Measurements from ENCODE around the gene ARHGEF28. TPM values are rescaled to one million over a fixed set of nuclear protein-coding genes. Genes with fewer than 3 reads are reported as not detected.

ARHGEF28 gene
- total RNA-seq, 2 donors from 2014 or later: 0.24 to 0.30 TPM

- DNase-seq (no peak), ATAC-seq (replicated peaks in 1 of 2) (peak in 1 of 2 donors; percentile 54)
- Mint-ChIP-seq H3K27ac (no peak overlapping the region), H3K27me3 (ENCODE audit: low read depth) (no peaks in the 10 kb centered on the region), H3K4me1 (ENCODE audit: low read depth) (no peaks in the 10 kb centered on the region), H3K4me3 (no peak overlapping the region), H3K9me3 (no peaks in the 10 kb centered on the region), H3K36me3 (ENCODE audit: insufficient read depth in 2 of 2) (no peaks in the 10 kb centered on the region)
These were observed 288.0 kb downstream of the ARHGEF28 start for GRCh38 chr5:73913971-73914370.

DNA sequence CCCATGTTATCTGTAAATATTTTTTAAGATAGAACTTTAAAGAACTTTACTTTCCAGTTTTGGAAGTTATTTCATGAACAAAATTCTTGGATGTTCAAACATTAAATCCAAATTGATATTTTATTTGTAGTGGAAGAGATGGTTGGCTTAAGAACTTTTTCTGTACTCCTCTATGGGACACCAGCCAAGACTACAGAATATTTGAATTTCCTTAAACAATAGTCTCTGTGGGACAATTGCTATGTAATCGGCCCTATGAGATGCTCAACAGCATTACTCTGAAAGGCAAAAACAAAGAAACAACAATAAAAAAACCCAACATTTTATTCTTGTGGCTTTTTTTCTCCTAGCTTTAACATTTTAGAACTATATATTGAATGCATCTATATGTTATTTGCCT is 289.3 kb downstream of the ARHGEF28 start:
- Mint-ChIP-seq H3K36me3 (ENCODE audit: insufficient read depth in 2 of 2) (no peaks in the 10 kb centered on the region), H3K9me3 (no peaks in the 10 kb centered on the region), H3K27ac (no peak overlapping the region), H3K27me3 (ENCODE audit: low read depth) (no peaks in the 10 kb centered on the region), H3K4me3 (no peak overlapping the region), H3K4me1 (ENCODE audit: low read depth) (no peaks in the 10 kb centered on the region)
- no peak for ATAC-seq (replicated peaks in 1 of 2)
- no peak for DNase-seq

DNA sequence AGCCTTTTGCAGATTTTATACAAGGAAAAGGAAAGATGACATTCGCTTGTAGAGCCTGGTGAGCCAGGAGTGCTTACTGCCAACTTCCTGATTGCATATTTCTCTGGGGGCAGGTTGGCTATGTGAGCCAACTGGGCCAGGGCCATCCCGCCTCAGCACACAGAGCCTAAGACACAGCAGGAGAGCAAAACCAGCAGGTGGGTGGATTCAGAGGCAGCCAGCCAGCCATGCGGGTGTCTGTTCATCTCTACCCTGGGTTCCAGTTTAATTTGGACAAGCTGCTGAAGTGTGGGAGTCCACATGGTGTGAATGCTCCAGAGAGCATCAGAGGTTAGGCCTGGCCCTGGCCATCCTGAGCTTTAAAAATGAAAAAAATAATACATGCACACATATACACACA is 291.4 kb downstream of the ARHGEF28 start:
- peaks cover 17% of the 10 kb centered on the region for H3K27me3 Mint-ChIP-seq (ENCODE audit: low read depth)
- no peak overlapping the region for H3K4me3 Mint-ChIP-seq
- no peaks in the 10 kb centered on the region for H3K4me1 Mint-ChIP-seq (ENCODE audit: low read depth)
- H3K27ac Mint-ChIP-seq: no peak overlapping the region
- ATAC-seq (replicated peaks in 1 of 2): no peak
- DNase-seq: no peak
- H3K9me3 Mint-ChIP-seq: no peaks in the 10 kb centered on the region
- H3K36me3 Mint-ChIP-seq (ENCODE audit: insufficient read depth in 2 of 2): no peaks in the 10 kb centered on the region

- no peaks in the 10 kb centered on the region for H3K36me3 Mint-ChIP-seq (ENCODE audit: insufficient read depth in 2 of 2)
- DNase-seq (no peak), ATAC-seq (replicated peaks in 1 of 2) (no peak)
- no peak overlapping the region for H3K4me3 Mint-ChIP-seq
- no peaks in the 10 kb centered on the region for H3K4me1 Mint-ChIP-seq (ENCODE audit: low read depth)
- peaks cover 17% of the 10 kb centered on the region for H3K27me3 Mint-ChIP-seq (ENCODE audit: low read depth)
- no peaks in the 10 kb centered on the region for H3K9me3 Mint-ChIP-seq
- no peak overlapping the region for H3K27ac Mint-ChIP-seq
These were observed 291.9 kb downstream of the ARHGEF28 start for GRCh38 chr5:73917891-73918290.

- H3K4me3 Mint-ChIP-seq: no peak overlapping the region
- no peaks in the 10 kb centered on the region for H3K36me3 Mint-ChIP-seq (ENCODE audit: insufficient read depth in 2 of 2)
- DNase-seq (no peak), ATAC-seq (replicated peaks in 1 of 2) (no peak)
- H3K4me1 Mint-ChIP-seq (ENCODE audit: low read depth): no peaks in the 10 kb centered on the region
- no peaks in the 10 kb centered on the region for H3K9me3 Mint-ChIP-seq
- no peak overlapping the region for H3K27ac Mint-ChIP-seq
- H3K27me3 Mint-ChIP-seq (ENCODE audit: low read depth): peaks cover 17% of the 10 kb centered on the region
These were observed 292.8 kb downstream of the ARHGEF28 start for GRCh38 chr5:73918791-73919221.

DNA sequence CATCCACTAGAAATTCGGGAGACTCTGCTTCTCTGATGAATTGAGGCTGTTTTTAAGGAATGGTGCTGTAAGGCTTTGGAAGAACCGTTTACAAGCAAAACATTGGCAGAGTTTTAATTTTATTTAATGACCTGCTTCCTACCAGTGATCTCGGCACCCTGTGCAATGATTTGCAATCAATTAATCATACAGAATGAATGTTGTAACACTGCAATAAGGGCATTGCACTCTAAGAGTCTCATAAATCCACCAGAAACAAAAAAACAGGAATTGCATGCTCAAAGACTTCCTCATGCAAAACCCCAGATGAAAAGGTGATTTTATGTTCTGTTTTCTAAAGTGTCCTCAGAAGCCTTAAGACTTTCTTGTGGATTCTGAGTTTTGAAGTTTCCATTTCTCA is 295.7 kb downstream of the ARHGEF28 start:
- Mint-ChIP-seq H3K4me1 (ENCODE audit: low read depth) (no peaks in the 10 kb centered on the region), H3K27ac (no peak overlapping the region), H3K27me3 (ENCODE audit: low read depth) (peaks cover 31% of the 10 kb centered on the region), H3K36me3 (ENCODE audit: insufficient read depth in 2 of 2) (no peaks in the 10 kb centered on the region), H3K4me3 (no peak overlapping the region), H3K9me3 (no peaks in the 10 kb centered on the region)
- ATAC-seq (replicated peaks in 1 of 2) (no peak), DNase-seq (no peak)

DNA sequence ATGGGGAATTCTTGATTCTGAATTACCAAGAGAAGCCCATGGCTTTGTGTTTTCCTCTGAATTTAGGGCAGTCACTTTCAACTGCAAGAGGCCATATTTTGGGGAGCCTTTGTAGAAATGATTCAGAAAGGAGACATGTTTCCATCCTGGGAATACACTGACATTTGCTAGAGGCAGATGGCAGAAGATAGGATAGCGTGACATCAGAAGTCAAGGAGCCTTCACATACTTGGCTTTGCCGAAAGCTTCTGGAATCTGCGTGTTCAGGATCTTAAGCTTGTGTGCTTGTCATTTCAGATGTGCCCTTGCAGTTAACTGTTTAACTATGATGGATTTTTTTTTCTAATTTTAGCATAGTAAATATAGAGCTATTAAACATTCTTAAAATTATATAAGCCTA is 296.2 kb downstream of the ARHGEF28 start:
- H3K9me3 Mint-ChIP-seq: no peaks in the 10 kb centered on the region
- no peaks in the 10 kb centered on the region for H3K4me1 Mint-ChIP-seq (ENCODE audit: low read depth)
- ATAC-seq (replicated peaks in 1 of 2): no peak
- DNase-seq: no peak
- H3K27ac Mint-ChIP-seq: no peak overlapping the region
- no peak overlapping the region for H3K4me3 Mint-ChIP-seq
- peaks cover 31% of the 10 kb centered on the region for H3K27me3 Mint-ChIP-seq (ENCODE audit: low read depth)
- H3K36me3 Mint-ChIP-seq (ENCODE audit: insufficient read depth in 2 of 2): no peaks in the 10 kb centered on the region

GRCh38 chr5:73922875-73923557 is 297.0 kb downstream of the ARHGEF28 start:
- Mint-ChIP-seq H3K9me3 (no peaks in the 10 kb centered on the region), H3K36me3 (ENCODE audit: insufficient read depth in 2 of 2) (no peaks in the 10 kb centered on the region), H3K4me3 (no peak overlapping the region), H3K27me3 (ENCODE audit: low read depth) (peaks cover 31% of the 10 kb centered on the region), H3K4me1 (ENCODE audit: low read depth) (no peaks in the 10 kb centered on the region), H3K27ac (no peak overlapping the region)
- ATAC-seq (replicated peaks in 1 of 2) (no peak), DNase-seq (no peak)

- H3K4me1 Mint-ChIP-seq (ENCODE audit: low read depth): no peaks in the 10 kb centered on the region
- H3K27ac Mint-ChIP-seq: no peak overlapping the region
- H3K4me3 Mint-ChIP-seq: no peak overlapping the region
- peaks cover 14% of the 10 kb centered on the region for H3K27me3 Mint-ChIP-seq (ENCODE audit: low read depth)
- DNase-seq: no peak
- H3K9me3 Mint-ChIP-seq: no peaks in the 10 kb centered on the region
- H3K36me3 Mint-ChIP-seq (ENCODE audit: insufficient read depth in 2 of 2): no peaks in the 10 kb centered on the region
- no peak for ATAC-seq (replicated peaks in 1 of 2)
These were observed 302.6 kb downstream of the ARHGEF28 start for GRCh38 chr5:73928476-73929070.

- ATAC-seq (replicated peaks in 1 of 2): no peak
- Mint-ChIP-seq H3K36me3 (ENCODE audit: insufficient read depth in 2 of 2) (no peaks in the 10 kb centered on the region), H3K4me1 (ENCODE audit: low read depth) (no peaks in the 10 kb centered on the region), H3K4me3 (no peak overlapping the region), H3K9me3 (no peaks in the 10 kb centered on the region), H3K27me3 (ENCODE audit: low read depth) (peaks cover 7% of the 10 kb centered on the region), H3K27ac (no peak overlapping the region)
- DNase-seq: no peak
These were observed 309.7 kb downstream of the ARHGEF28 start for GRCh38 chr5:73935719-73936118.

DNA sequence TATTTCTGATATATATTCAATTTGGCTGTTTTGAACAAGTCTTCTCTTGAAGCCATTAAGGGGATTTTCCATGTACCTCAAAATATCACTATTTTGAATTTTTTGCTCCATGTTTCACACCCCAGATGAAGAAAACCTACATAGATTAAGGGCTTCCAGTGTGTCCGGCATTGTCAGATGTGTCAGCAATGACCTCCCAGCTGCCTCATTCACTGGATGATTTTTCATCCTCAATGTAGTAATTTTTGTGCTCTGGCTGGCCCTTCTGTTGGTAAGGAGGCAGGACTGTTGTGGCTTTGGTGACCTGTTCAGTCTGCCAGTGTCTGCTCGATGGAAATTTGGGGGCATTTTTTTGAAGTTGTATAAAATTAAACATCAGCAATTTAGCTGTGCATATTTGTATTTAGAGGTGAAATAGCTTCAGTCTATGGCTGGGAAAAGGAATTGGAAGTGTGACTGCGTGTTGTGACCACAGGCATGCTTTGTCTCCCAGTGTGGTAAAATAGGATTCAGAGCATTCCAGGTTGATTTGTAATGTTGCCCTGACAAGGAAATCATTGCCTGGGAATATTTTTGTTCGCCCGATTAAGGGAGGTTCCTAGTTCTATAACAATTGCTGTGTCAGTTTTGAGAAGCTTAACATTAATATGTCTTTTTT is 312.4 kb downstream of the ARHGEF28 start:
- peaks cover 0 to 1% of the 10 kb centered on the region in 2 donors for H3K9me3 Mint-ChIP-seq
- H3K27ac Mint-ChIP-seq: no peak overlapping the region
- DNase-seq (no peak), ATAC-seq (replicated peaks in 1 of 2) (no peak)
- peaks cover 13% of the 10 kb centered on the region for H3K27me3 Mint-ChIP-seq (ENCODE audit: low read depth)
- H3K4me3 Mint-ChIP-seq: no peak overlapping the region
- H3K4me1 Mint-ChIP-seq (ENCODE audit: low read depth): no peaks in the 10 kb centered on the region
- no peaks in the 10 kb centered on the region for H3K36me3 Mint-ChIP-seq (ENCODE audit: insufficient read depth in 2 of 2)

DNA sequence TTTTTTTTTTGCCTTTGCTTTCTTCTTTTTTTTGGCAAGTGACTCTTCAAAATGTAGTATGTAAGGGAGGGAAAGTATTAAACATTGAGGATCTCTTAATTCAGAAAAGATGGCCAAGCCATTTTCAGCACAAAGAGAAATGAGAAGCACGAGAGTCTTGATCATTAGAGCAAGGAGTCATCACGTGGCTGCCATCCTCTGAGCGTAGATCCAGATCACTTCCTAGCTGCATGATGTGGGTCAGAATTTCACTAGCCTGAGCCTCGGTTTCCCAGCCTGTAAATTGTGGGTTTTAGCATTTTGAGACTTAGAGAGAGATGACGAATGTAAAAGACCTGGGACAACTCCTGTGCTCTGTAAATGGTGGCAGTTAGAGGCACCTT is 312.9 kb downstream of the ARHGEF28 start:
- Mint-ChIP-seq H3K27ac (no peak overlapping the region), H3K27me3 (ENCODE audit: low read depth) (peaks cover 13% of the 10 kb centered on the region), H3K4me3 (no peak overlapping the region), H3K36me3 (ENCODE audit: insufficient read depth in 2 of 2) (no peaks in the 10 kb centered on the region), H3K4me1 (ENCODE audit: low read depth) (no peaks in the 10 kb centered on the region), H3K9me3 (peaks cover 0 to 1% of the 10 kb centered on the region in 2 donors)
- DNase-seq: no peak
- no peak for ATAC-seq (replicated peaks in 1 of 2)

DNA sequence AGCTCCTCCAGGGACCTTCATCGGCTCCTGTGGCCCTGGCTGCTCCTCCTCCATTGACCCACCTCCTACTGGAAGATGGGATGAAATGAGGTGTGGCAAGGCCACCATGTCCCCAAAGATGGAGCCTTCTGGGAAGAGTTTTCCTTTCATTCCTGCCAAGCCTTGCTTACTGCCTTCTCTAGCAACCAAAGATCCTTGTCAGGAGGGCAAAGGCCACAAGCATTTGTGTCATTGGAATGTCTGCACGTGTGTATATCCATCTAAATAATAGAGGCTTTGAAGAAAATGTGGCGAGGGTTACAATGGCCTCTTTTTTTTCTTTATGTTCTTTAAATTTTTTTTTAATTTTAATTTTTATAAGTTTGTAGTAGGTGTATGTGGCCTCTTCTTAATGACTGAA is 313.6 kb downstream of the ARHGEF28 start:
- DNase-seq: no peak
- no peak overlapping the region for H3K4me3 Mint-ChIP-seq
- no peak overlapping the region for H3K27ac Mint-ChIP-seq
- H3K4me1 Mint-ChIP-seq (ENCODE audit: low read depth): no peaks in the 10 kb centered on the region
- no peak for ATAC-seq (replicated peaks in 1 of 2)
- peaks cover 3 to 4% of the 10 kb centered on the region in 2 donors for H3K9me3 Mint-ChIP-seq
- H3K27me3 Mint-ChIP-seq (ENCODE audit: low read depth): peaks cover 13% of the 10 kb centered on the region
- no peaks in the 10 kb centered on the region for H3K36me3 Mint-ChIP-seq (ENCODE audit: insufficient read depth in 2 of 2)

All from activated T-cell treated with anti-CD3 and anti-CD28 coated beads, Interleukin-2, amount 50 U/mL, for 72 hours (primary cell).